ENCODE measurements around the gene SCAF11. TPM values are rescaled to one million over a fixed set of nuclear protein-coding genes. Genes with fewer than 3 reads are reported as not detected.

The SCAF11 gene
- total RNA-seq, 1 experiment from 2014 or later, result 79.8 TPM

DNA sequence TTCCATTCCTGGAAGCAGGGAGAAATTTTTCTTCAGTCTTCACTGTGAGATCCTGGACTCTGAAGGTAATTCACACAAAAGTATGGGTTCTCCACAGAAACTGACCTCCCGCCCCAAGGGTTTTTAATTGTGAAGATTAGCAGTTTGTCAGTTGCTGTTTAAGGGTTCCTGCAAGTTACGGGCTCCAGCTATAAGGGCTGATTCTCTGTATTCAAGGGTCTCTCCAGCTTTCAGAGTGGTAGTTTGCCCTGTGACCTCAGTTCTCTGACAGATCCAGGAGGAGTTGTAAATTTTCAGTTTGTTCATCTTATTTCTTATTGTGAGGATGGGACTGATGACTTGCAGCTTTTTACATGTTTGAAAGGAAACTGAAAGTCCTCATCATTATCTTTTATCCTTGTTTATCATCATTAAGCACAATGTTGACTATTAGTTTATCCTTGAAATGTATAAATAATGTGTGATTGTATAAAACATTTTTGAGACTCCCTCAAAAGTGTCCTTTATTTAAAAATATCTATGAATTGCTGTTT lies 110.9 kb downstream of the SCAF11 start:
- Histone ChIP-seq H3K27ac (ENCODE audit: low read depth, low read length) (no peak overlapping the region), H3K79me2 (ENCODE audit: insufficient read depth, low read length) (peaks cover 8% of the 10 kb centered on the region), H3K4me2 (ENCODE audit: low read length) (no peak overlapping the region), H3K9me3 (ENCODE audit: control insufficient read depth in 1 of 2, insufficient read depth in 1 of 2, low read depth in 1 of 2, low read length in 2 of 2) (no peaks in the 10 kb centered on the region), H3K27me3 (ENCODE audit: insufficient read depth, low read length) (no peaks in the 10 kb centered on the region), H4K20me1 (ENCODE audit: insufficient read depth) (no peaks in the 10 kb centered on the region), H2AFZ (ENCODE audit: low read depth, low read length, poor library complexity, severe bottlenecking) (no peak overlapping the region), H3K4me1 (ENCODE audit: control insufficient read depth in 1 of 2, insufficient read depth in 2 of 2, low read length in 2 of 2) (no peaks in the 10 kb centered on the region), H3K9ac (ENCODE audit: low read length) (no peak overlapping the region), H3K9me2 (ENCODE audit: insufficient read depth) (no peaks in the 10 kb centered on the region), H3K36me3 (ENCODE audit: control insufficient read depth in 1 of 2, insufficient read depth in 2 of 2, low read length in 2 of 2) (0 out of 4 replicates have a peak, but pooled peaks cover under 1 to 9% of the 10 kb centered on the region in 2 experiments), H3K4me3 (replicated peaks in 1 of 2; ENCODE audit: low read depth in 1 of 2, low read length in 2 of 2) (no peak overlapping the region)
- ChIA-PET RAD21 (ENCODE audit: low non-redundant PET in 1 of 2, low total read pairs in 2 of 2, uncharacterized antibody in 2 of 2, unreplicated experiment in 2 of 2) (interaction anchor here in 1 of 2 experiments (0.6 kb wide), 1 partner anchor 718 kb away, joined by 4 read pairs; no protein-coding TSS in a partner anchor), POLR2A (no interaction called here), CTCF (no interaction called here)
- intact Hi-C loops (cut with micrococcal nuclease), result no loop called here
- TF ChIP-seq ZNF274 (IDR thresholded peaks at IDR 0.05; ENCODE audit: low read depth, low read length) (no peak), ATF3 (IDR thresholded peaks at IDR 0.05) (no peak), CEBPB (IDR thresholded peaks at IDR 0.05; ENCODE audit: low read depth) (no peak), ZFX (IDR thresholded peaks at IDR 0.05) (no peak), CBX3 (IDR thresholded peaks at IDR 0.05; ENCODE audit: low read depth) (no peak), SRF (IDR thresholded peaks at IDR 0.05; ENCODE audit: low read depth) (no peak), RAD21 (IDR thresholded peaks at IDR 0.05; ENCODE audit: low read depth) (no peak), SP1 (IDR thresholded peaks at IDR 0.05; ENCODE audit: low read depth) (no peak), YY1 (IDR thresholded peaks at IDR 0.05; ENCODE audit: extremely low read depth, insufficient replicate concordance, low read depth, low read length) (no peak), EGR1 (IDR thresholded peaks at IDR 0.05; ENCODE audit: low read depth) (no peak), FOSL1 (IDR thresholded peaks at IDR 0.05; ENCODE audit: low read depth) (no peak), EZH2phosphoT487 (IDR thresholded peaks at IDR 0.05; ENCODE audit: borderline replicate concordance) (no peak), SIN3A (IDR thresholded peaks at IDR 0.05; ENCODE audit: low read depth) (no peak), POLR2A (IDR thresholded peaks at IDR 0.05; ENCODE audit: borderline replicate concordance, extremely low read depth, insufficient read depth, insufficient read length) (no peak), POLR2AphosphoS5 (IDR thresholded peaks at IDR 0.05; ENCODE audit: low read depth, low read length) (no peak), JUND (IDR thresholded peaks at IDR 0.05) (no peak)
- TF ChIP-seq, protein P1, sequence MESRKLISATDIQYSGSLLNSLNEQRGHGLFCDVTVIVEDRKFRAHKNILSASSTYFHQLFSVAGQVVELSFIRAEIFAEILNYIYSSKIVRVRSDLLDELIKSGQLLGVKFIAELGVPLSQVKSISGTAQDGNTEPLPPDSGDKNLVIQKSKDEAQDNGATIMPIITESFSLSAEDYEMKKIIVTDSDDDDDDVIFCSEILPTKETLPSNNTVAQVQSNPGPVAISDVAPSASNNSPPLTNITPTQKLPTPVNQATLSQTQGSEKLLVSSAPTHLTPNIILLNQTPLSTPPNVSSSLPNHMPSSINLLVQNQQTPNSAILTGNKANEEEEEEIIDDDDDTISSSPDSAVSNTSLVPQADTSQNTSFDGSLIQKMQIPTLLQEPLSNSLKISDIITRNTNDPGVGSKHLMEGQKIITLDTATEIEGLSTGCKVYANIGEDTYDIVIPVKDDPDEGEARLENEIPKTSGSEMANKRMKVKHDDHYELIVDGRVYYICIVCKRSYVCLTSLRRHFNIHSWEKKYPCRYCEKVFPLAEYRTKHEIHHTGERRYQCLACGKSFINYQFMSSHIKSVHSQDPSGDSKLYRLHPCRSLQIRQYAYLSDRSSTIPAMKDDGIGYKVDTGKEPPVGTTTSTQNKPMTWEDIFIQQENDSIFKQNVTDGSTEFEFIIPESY (IDR thresholded peaks at IDR 0.05; ENCODE audit: extremely low read depth, insufficient replicate concordance, low read length), result no peak
- TF ChIP-seq, protein P2, sequence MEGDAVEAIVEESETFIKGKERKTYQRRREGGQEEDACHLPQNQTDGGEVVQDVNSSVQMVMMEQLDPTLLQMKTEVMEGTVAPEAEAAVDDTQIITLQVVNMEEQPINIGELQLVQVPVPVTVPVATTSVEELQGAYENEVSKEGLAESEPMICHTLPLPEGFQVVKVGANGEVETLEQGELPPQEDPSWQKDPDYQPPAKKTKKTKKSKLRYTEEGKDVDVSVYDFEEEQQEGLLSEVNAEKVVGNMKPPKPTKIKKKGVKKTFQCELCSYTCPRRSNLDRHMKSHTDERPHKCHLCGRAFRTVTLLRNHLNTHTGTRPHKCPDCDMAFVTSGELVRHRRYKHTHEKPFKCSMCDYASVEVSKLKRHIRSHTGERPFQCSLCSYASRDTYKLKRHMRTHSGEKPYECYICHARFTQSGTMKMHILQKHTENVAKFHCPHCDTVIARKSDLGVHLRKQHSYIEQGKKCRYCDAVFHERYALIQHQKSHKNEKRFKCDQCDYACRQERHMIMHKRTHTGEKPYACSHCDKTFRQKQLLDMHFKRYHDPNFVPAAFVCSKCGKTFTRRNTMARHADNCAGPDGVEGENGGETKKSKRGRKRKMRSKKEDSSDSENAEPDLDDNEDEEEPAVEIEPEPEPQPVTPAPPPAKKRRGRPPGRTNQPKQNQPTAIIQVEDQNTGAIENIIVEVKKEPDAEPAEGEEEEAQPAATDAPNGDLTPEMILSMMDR (IDR thresholded peaks at IDR 0.05 in 2 of 3, conservative IDR thresholded peaks at IDR 0.05 in 1 of 3; ENCODE audit: borderline replicate concordance in 1 of 3, insufficient read depth in 1 of 3, low read depth in 2 of 3, low read length in 2 of 3), result no peak
- TF ChIP-seq, protein P3, sequence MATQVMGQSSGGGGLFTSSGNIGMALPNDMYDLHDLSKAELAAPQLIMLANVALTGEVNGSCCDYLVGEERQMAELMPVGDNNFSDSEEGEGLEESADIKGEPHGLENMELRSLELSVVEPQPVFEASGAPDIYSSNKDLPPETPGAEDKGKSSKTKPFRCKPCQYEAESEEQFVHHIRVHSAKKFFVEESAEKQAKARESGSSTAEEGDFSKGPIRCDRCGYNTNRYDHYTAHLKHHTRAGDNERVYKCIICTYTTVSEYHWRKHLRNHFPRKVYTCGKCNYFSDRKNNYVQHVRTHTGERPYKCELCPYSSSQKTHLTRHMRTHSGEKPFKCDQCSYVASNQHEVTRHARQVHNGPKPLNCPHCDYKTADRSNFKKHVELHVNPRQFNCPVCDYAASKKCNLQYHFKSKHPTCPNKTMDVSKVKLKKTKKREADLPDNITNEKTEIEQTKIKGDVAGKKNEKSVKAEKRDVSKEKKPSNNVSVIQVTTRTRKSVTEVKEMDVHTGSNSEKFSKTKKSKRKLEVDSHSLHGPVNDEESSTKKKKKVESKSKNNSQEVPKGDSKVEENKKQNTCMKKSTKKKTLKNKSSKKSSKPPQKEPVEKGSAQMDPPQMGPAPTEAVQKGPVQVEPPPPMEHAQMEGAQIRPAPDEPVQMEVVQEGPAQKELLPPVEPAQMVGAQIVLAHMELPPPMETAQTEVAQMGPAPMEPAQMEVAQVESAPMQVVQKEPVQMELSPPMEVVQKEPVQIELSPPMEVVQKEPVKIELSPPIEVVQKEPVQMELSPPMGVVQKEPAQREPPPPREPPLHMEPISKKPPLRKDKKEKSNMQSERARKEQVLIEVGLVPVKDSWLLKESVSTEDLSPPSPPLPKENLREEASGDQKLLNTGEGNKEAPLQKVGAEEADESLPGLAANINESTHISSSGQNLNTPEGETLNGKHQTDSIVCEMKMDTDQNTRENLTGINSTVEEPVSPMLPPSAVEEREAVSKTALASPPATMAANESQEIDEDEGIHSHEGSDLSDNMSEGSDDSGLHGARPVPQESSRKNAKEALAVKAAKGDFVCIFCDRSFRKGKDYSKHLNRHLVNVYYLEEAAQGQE (IDR thresholded peaks at IDR 0.05; ENCODE audit: low read depth), result no peak
- TF ChIP-seq, protein P4, sequence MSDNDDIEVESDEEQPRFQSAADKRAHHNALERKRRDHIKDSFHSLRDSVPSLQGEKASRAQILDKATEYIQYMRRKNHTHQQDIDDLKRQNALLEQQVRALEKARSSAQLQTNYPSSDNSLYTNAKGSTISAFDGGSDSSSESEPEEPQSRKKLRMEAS (IDR thresholded peaks at IDR 0.05), result no peak
- no peak for ATAC-seq
- BruUV-seq (replicated peaks), result no TSS peak
- DNase-seq (ENCODE audit: low read depth, low spot score), result no peak

All from HCT116 (cell line).